Gastrocnemius medialis (tissue), 4 donors: ENCODE results near the gene MYRF. TPM values are rescaled to one million over a fixed set of nuclear protein-coding genes. Genes with fewer than 3 reads are reported as not detected.

ENCODE experiments used
- ATAC-seq, 2 donors: fragments of 150-250 bp; one replicate each; pipeline ENCODE4 v1.9.1; 2016
- DNase-seq, 2 donors: peaks; one replicate each; pipeline ENCODE4 v3.0.0-alpha.2; 2019
- H3K27ac ChIP-seq, 4 donors: fragments of 200-600 bp; sonication (generic); 1 replicate in 1 of 4; 2 replicates in 3 of 4; pipeline ENCODE4 v1.5.1; 2016 to 2018; ENCODE audit warnings: mild to moderate bottlenecking in 2 of 4, moderate library complexity in 1 of 4
- H3K27me3 ChIP-seq, 3 donors: fragments of 200-600 bp; sonication (generic) in 2 of 3; 1 replicate in 1 of 3; 2 replicates in 2 of 3; pipeline versions ENCODE4 v1.5.1 to v1.6.0; 2016 to 2019; ENCODE audit warnings: mild to moderate bottlenecking in 1 of 3, moderate library complexity in 1 of 3
- H3K36me3 ChIP-seq, 2 donors: fragments of 200-600 bp; sonication (generic) in 1 of 2; one replicate each; pipeline ENCODE4 v1.5.1; 2017 to 2018
- H3K4me1 ChIP-seq, 2 donors: fragments of 200-600 bp; sonication (generic) in 1 of 2; one replicate each; pipeline ENCODE4 v1.5.1; 2016 to 2017; ENCODE audit warnings: mild to moderate bottlenecking in 2 of 2
- H3K4me3 ChIP-seq, 4 donors: fragments of 200-600 bp; sonication (generic) in 3 of 4; 1 replicate in 1 of 4; 2 replicates in 3 of 4; pipeline ENCODE4 v1.5.1; 2016 to 2019; ENCODE audit warnings: mild to moderate bottlenecking in 2 of 4
- H3K9me3 ChIP-seq, 3 donors: fragments of 200-600 bp; sonication (generic) in 2 of 3; 1 replicate in 1 of 3; 2 replicates in 2 of 3; pipeline ENCODE4 v1.5.1; 2016 to 2019
- POLR2A ChIP-seq, 2 donors: fragments of 450-650 bp; IDR thresholded peaks; one replicate each; pipeline ENCODE4 v1.6.1; 2017; ENCODE audit warnings: antibody characterized with exemption in 2 of 2, mild to moderate bottlenecking in 2 of 2, moderate library complexity in 2 of 2
- in situ Hi-C, 4 donors: fragments of 200-750 bp; cut with MboI; loops; one replicate each; pipeline versions ENCODE4 v1.15.0 to v1.8.0; 2017; ENCODE audit warnings: low sequenced_read_pairs in 4 of 4
- intact Hi-C: fragments of 100-400 bp; cut with DNase I; formaldehyde crosslinking; loops from one replicate; pipeline ENCODE4 v1.15.1; 2023; ENCODE audit warnings: low total_unique reads
- total RNA-seq, 4 donors: library from RNA; depleted of rRNA; stranded (reverse); fragments of >200 nt; gene quantifications; one replicate each; pipeline versions ENCODE4 v1.1.0 to v1.2.3, GENCODE V29; 2016
- TF ChIP-seq, protein P1 (sequence below), 5 experiments: fragments of 450-650 bp in 3 of 5; fragments of 200-600 bp in 2 of 5; sonication (generic) in 2 of 5; IDR thresholded peaks in 4 of 5; conservative IDR thresholded peaks in 1 of 5; 1 replicate in 4 of 5; 2 replicates in 1 of 5; pipeline ENCODE4 v1.5.1; 2016 to 2019; ENCODE audit warnings: antibody characterized with exemption in 5 of 5, mild to moderate bottlenecking in 3 of 5, moderate library complexity in 3 of 5

MYRF gene
- total RNA-seq, 4 donors from 2014 or later: 0.07 TPM; not detected in 3

DNA sequence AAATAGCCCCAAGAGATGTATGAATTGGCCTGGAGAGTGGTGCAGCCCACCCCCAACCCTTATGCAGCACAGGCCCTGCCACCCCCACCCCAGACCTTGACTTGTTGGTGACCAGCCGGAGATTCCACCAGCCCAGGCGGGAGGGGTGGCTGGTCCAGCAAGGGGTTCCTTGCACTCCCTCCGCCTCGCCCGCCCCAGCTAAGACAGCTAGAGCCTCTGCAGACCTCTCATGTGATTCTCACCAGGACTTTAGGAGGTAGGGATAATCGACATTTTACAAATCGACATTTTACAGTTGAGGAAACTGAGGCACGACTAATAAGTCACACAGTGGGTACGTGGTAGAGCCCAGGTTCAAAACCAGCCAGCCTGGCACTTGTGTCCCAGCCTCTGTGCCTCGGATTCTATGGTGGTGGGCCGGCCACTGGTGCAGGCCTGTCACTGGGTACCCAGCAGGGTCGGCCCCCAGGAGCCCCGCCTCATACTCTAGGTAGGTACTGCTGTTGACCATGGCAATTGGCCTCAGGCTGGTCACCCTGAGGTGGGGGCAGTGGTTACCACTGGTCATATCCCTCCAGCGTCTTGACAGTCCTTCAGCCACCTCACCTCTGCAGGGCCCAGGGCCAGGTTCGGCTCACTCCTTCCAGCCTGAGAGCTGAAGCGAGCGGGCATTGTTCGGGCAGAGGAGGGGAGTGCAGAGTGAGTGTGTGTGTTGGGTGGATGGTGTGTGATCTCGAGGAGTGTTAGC, 35.0 kb upstream of the MYRF start:
- Histone ChIP-seq H3K27ac (no peak overlapping the region), H3K4me1 (peaks cover 5 to 10% of the 10 kb centered on the region in 2 donors), H3K9me3 (no peaks in the 10 kb centered on the region), H3K36me3 (no peaks in the 10 kb centered on the region), H3K4me3 (no peak overlapping the region), H3K27me3 (no peaks in the 10 kb centered on the region)
- DNase-seq (no peak), ATAC-seq (no peak)
- TF ChIP-seq POLR2A (IDR thresholded peaks at IDR 0.05): no peak
- TF ChIP-seq, protein P1, sequence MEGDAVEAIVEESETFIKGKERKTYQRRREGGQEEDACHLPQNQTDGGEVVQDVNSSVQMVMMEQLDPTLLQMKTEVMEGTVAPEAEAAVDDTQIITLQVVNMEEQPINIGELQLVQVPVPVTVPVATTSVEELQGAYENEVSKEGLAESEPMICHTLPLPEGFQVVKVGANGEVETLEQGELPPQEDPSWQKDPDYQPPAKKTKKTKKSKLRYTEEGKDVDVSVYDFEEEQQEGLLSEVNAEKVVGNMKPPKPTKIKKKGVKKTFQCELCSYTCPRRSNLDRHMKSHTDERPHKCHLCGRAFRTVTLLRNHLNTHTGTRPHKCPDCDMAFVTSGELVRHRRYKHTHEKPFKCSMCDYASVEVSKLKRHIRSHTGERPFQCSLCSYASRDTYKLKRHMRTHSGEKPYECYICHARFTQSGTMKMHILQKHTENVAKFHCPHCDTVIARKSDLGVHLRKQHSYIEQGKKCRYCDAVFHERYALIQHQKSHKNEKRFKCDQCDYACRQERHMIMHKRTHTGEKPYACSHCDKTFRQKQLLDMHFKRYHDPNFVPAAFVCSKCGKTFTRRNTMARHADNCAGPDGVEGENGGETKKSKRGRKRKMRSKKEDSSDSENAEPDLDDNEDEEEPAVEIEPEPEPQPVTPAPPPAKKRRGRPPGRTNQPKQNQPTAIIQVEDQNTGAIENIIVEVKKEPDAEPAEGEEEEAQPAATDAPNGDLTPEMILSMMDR (IDR thresholded peaks at IDR 0.05 in 4 of 5, conservative IDR thresholded peaks at IDR 0.05 in 1 of 5): no peak
- in situ Hi-C loops: no loop called here
- intact Hi-C loops: no loop called here

DNA sequence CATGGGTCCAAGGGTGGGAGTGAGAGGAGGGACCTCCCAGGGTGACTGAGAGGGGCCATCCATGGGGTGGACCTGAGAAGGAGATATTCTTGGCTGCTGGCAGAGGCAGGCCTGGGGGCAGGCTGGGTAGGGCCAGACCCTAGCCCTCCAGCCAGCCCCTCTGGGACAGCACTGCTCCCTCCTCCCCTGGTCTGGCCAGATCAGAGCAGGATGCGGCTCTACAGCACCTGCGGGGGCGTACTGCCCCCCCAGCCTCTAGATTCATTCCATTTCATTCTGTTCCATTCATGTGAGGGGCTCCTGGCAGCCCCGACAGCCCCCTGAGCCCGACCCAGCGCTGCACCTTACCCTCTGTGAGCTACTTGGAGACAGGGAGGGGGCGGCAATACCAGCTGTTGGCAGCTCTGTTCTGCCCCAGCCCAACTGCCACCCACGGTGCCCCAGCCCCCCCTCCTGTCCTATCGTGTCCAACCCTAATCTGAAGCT, 34.3 kb upstream of the MYRF start:
- TF ChIP-seq, protein P1 (IDR thresholded peaks at IDR 0.05 in 4 of 5, conservative IDR thresholded peaks at IDR 0.05 in 1 of 5): no peak
- TF ChIP-seq POLR2A (IDR thresholded peaks at IDR 0.05): no peak
- intact Hi-C loops (no loop called here), in situ Hi-C loops (no loop called here)
- no peak for DNase-seq
- Histone ChIP-seq H3K4me3 (peak overlapping the region; percentile 16 to 29 (median 24)), H3K27me3 (no peaks in the 10 kb centered on the region), H3K27ac (peak overlapping the region in 1 of 4 donors; percentile 8), H3K4me1 (peaks cover 5 to 10% of the 10 kb centered on the region in 2 donors), H3K36me3 (no peaks in the 10 kb centered on the region), H3K9me3 (no peaks in the 10 kb centered on the region)
- no peak for ATAC-seq

DNA sequence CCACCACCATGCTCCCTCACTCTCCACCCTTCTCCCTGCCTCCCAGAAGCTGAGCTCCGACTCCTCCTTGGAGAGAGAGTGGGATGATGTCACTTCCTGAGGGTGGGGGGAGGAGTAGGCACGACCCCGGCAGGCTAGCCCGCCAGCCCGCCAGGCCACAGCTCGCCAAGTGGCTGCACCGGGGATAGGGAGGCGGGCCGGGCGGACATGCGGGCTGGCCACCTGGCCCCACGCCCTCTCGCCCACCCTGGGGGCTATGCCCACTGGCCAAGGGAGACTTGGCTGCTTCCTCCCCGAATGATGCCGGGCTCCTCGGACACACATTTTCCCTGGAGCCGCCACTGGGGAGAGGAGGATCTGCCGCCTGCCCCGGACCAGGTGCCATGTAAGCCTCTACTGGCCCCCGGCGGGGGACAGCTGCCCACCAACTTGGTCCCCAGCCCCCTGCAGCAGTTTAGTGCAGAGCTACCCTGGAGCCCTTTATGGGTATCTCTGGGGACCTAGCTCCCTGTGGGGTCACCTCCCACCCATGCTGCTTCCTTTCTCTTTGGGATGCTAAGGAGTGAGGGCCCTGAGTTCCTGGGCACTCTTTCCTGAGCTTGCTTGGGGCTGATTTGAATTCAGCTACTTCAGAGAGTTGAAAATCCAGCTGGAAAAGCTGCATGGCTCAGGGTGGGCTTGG, 33.7 kb upstream of the MYRF start:
- ATAC-seq (peak in 1 of 2 donors; percentile 39), DNase-seq (no peak)
- H3K36me3 ChIP-seq: no peaks in the 10 kb centered on the region
- H3K4me3 ChIP-seq: peak overlapping the region; percentile 16 to 29 (median 24)
- peak overlapping the region in 1 of 4 donors; percentile 8 for H3K27ac ChIP-seq
- no peak for TF ChIP-seq POLR2A (IDR thresholded peaks at IDR 0.05)
- TF ChIP-seq, protein P1 (IDR thresholded peaks at IDR 0.05 in 4 of 5, conservative IDR thresholded peaks at IDR 0.05 in 1 of 5): no peak
- in situ Hi-C loops (no loop called here), intact Hi-C loops (no loop called here)
- peaks cover 5 to 10% of the 10 kb centered on the region in 2 donors for H3K4me1 ChIP-seq
- H3K9me3 ChIP-seq: no peaks in the 10 kb centered on the region
- H3K27me3 ChIP-seq: no peaks in the 10 kb centered on the region

DNA sequence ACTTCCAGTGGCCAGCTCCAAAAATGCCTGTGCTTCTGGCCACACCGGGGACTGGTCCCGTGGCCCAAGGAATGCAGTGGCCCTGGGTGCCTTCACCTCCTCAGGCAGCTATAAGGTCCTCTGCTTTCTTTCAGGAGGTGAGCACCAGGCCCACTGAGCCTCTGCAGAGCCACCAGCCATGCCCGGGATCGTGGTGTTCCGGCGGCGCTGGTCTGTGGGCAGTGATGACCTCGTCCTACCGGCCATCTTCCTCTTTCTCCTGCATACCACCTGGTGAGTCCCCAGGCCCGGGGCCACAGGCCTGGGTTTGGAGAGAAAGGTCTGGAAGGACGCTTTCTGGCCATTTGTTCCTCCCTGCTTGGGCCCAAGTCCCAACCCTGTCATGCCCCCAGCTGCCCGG, 32.5 kb upstream of the MYRF start:
- H3K4me1 ChIP-seq: peaks cover 5 to 10% of the 10 kb centered on the region in 2 donors
- H3K4me3 ChIP-seq: no peak overlapping the region
- in situ Hi-C loops: no loop called here
- no peaks in the 10 kb centered on the region for H3K27me3 ChIP-seq
- ATAC-seq (no peak), DNase-seq (no peak)
- intact Hi-C loops: no loop called here
- TF ChIP-seq, protein P1 (IDR thresholded peaks at IDR 0.05 in 4 of 5, conservative IDR thresholded peaks at IDR 0.05 in 1 of 5): no peak
- TF ChIP-seq POLR2A (IDR thresholded peaks at IDR 0.05): no peak
- H3K27ac ChIP-seq: no peak overlapping the region
- no peaks in the 10 kb centered on the region for H3K36me3 ChIP-seq
- no peaks in the 10 kb centered on the region for H3K9me3 ChIP-seq
